Activated CD8-positive, alpha-beta memory T cell treated with anti-CD3 and anti-CD28 coated beads for 1 hour (primary cell): Measurements from ENCODE around the gene NTPCR.
"Not testable (repeated sequence)": the region's sequence is repeated elsewhere in the genome, so short reads cannot be mapped to it uniquely, and the experiment has no call there.

ENCODE experiments used
- DNase-seq, 2 donors: peaks; one replicate each; pipeline ENCODE4 v3.0.0-alpha.2; 2020; ENCODE audit warnings: low read depth in 1 of 2; ENCODE audit errors: extremely low read depth in 1 of 2

Gene NTPCR

DNA sequence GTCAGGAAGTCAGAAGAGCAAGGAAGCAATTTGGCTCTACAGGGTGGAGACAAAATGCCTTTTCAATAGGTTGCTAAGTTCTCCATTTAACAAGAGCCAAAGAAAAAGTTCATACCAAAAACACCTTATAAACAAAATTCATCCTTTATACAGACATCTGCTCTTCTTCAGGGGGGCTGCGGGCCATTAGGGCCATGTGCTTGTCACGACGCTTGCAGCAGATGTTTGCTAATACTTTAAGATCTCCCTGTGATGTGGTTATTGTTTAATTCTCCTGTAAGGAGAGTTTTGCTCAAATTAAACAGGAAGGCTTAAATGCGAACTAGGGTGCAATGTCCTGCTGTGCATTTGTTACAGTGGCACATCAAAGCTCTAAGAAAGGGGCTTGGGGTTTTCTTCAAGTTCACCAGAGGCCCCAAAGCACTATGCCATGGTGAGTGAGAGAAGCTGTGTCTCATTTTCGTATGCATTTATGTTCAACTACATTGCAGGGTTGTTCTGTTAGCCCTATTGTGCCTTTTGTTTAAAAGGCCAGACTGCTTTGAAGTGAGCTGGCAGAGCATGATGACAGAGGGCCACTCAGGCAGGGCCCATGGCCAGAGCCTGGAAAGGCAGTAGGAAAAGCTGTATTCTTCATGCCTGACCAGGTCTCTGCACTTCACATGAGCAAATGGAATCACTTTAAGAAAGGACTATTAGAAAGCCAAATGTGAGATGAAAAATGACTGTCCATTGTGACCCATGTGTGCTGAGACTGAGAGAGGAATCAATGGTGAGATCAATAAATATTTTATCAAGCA, 24.8 kb upstream of the NTPCR start:
- no peak for DNase-seq

GRCh38 chr1:232927166-232927565, 23.2 kb upstream of the NTPCR start:
- DNase-seq = not testable (repeated sequence)

DNA sequence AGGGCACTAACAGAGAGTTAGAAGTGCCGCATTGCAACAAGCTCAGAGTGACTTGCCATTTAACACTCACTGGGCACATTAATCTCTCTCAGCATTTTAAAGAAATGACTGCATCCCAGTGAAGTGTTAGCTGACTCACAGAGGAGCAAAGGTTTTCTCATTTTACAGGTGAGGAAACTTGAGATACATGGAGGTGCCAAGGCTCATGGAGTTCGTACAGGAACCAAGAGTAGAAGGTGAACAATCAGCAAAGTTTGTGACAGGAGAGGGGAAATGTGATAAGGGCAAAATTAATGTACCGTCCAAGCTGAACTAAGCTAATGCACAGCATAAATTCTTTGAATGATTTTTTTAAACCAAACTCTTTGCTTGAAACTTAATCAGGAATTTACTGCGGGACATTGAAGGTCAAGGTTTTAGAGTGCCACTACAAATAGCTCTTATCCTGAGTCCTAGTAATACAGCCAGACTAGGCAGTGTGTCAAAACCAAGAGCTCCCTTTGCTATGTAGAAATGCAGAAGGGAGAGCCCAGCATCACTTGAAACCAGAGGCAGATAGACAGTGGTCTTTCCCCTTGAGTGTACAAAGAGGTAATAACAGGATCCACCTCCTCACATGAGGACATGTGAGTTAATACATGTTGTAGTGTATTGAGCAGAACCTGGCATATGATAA, 22.4 kb upstream of the NTPCR start:
- DNase-seq = no peak

DNA sequence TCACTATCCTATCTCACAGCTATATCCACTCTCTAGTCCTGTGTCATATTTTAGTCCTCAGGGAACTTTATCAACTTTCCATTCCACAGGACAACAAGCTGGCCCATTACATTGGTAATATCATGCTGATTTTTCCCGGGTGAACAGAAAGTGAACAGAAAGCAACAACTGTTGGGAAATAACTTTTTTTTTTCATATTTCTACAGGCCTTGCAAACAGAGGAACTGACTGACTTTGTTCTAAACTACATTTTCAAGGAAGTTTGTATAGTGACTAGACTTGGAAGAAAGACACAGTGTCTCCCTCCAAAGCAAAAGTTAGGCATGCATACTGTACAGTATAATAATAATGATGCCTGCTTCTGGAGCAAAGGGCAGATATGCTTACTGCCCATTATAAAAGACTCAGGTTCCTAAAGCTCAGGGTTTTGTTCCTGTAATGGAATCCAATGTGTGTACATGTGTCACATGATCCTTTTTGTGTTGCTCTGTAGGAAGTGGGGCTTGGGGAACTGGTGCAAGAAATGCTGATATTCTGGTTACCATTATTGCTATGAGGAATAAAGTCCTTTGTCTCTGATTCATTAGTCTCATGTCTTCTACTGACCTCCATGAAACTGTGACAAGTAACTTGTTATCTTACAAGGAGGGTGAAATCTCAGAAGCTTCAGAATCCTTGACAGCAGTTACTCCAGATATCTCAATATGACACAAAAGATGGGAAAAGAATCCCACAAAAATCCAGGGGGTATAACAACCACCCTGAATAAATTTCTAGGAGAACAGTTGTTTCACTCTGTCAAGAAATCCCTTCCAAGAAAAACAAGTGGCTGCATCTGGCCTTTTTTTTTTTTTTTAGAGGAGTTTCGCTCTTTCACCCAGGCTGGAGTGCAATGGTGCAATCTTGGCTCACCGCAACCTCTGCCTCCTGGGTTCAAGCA, 17.7 kb upstream of the NTPCR start:
- no peak for DNase-seq

- DNase-seq = no peak
Measured at GRCh38 chr1:232936941-232937340, 13.5 kb upstream of the NTPCR start.

GRCh38 chr1:232937741-232938375, 12.6 kb upstream of the NTPCR start:
- DNase-seq = no peak

DNA sequence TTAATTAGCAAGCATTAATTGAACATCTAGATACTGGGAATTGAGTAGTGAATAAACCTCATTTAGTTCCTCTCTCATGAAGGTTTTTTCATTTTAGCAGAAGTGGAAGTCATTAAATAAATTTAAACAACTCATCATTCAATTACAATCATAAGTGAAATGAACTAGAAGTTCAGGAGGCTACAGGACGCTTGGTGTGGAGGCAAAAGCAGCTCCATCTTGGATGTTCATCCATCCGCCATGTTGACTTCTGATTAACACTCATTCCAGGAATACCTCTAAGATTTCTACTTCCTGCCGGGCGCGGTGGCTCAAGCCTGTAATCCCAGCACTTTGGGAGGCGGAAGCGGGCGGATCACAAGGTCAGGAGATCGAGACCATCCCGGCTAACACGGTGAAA, 11.5 kb upstream of the NTPCR start:
- DNase-seq = no peak

GRCh38 chr1:232939748-232940147, 10.7 kb upstream of the NTPCR start:
- no peak for DNase-seq

DNA sequence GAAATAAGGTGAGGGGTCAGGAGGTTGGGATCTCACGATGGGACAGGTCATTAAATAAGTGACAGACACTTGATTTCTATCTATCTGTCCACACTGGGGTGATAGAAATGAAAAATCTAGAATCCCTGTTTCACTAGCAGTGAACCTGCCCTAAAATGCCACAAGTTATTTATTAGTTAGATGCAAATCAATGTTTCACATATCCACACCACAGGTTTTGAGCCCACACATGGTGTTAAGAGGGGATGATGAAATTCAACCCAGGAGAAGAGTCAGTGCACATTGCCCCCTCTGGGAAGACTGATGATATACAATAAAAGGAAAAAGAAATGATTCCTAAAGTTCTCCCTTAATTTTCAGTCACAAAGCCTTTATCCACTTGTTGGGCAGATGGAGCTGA, 10.1 kb upstream of the NTPCR start:
- no peak for DNase-seq

DNA sequence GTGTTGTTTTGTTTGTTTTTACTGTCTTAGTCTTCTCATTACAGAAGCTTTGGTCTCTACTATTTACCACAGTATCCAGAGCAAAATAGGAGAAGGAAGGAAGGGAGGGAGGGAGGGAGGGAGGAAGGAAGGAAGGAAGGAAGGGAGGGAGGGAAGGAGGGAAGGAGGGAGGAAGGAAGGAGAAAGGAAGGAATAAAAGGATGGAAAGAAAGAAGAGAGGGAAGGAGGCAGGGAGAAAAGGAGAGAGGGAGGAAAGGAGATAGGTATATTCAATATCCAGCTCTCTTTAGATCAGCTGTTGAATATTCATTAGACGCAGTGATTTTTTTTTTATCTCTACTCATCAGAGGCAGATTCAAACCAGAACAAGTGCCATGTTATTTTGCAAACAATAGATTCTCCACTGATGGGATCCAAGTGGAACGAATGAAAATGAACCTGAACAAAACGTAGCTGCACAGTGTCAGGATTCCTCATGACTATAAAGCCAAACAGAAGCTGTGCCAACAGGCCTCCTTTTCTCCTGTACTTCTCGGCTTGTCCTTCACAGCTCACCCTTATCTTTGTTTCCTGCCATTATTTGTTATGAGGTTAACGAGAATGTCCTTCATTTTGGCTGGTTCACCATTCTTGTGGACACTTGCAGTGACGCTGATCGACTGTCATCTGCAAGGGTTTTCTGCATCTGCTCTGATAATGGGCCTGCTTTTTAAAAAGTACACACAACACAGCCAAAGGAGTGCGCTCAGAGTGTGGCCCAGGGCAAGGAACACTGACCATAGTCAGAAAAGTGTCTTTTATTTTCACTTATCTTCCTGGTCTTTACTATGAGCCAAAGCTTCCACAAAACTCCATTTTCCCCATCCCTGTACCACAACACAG, 7.8 kb upstream of the NTPCR start:
- no peak for DNase-seq

DNA sequence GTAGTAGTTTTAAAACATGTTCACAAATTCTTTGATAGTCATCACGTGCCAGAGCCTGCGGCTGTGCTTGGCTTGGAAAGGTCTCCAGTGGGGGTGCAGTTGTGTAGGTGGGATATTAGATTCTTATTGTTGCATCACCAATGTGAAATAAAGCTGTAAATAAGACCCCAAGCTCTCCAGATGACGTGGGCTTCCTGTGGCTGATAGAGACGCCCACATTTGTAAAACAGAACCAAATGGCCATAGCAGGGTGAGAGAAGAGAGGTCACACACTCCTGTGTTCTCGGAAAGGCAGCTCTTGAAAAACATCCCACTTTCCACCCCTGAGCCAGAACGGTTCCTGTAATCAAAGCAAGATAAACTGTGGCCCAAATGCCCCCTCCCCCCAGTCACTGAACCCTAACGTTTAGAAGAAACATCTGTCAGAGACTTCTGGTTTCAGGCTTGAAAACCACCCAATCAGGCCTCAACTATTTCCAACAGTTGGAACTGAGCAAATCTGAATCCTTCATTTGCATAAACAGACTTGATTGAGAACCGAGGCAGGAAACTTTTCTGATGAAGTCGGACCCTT, 6.6 kb upstream of the NTPCR start:
- no peak for DNase-seq

GRCh38 chr1:232944347-232944746, 6.1 kb upstream of the NTPCR start:
- DNase-seq = no peak

DNA sequence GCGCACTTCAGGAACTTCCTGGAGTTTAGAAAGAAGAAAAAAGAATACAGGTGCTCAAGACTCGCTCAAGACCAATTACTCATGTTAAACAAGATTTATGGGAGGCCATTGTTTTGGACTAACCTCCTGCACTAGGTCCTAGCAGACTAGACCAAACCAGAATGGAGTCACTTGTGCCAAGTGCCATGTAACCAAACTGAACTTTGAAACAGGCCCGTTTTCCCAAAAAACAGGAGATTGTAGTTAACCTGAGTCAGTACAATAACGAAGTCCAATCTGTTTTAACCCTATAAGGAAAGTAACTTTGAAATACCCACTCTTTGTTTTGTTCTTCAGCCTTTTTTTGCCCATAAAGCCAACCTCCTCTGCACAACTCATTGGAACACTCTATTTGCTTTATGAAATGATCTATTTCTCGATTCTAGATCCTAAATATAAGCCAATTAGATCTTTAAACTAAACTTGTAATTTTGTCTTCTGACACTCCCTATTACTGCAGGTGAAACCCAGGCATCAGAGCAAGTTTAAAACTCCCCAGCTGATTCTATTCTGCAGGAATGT, 695 bp upstream of the NTPCR start:
- no peak for DNase-seq

DNA sequence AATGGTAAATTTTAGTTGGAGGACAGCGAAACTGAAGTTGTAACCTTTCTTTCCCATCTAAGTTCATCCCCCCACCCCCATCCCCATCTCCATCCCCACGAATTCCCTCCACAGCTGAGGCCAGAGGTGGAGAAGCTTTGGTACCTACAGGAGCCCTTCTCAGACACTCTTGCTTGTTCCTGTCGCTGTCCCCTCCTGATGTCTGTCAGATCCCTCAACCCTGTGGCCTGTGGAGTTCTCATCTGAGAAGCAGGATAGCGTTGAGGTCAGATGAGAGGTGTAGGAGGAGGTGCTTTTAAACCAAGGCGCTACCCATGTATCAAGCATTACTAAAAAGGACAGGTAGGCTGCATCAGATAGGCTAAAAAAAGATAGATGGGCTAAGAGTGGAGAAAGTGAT, 769 bp downstream of the NTPCR start:
- DNase-seq = no peak

DNA sequence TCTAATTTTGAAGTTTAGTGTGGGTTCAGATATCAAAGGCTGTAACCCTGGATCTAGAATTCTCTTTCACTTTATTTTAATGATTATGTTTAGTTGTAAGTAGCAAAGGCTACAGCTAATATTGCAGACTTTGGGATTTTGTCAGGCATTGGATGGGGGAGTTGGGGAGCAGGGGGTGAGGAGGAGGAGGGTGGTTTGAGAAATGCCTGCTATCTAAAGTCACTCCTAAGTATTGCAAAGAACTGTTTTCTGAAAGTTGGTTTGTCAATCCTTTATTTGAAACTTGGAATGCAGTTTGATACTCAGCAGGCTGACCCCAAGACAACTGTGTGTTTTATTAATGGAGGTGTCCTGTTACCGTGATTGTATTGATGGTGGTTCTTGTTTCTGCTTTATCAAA, 1.2 kb downstream of the NTPCR start:
- no peak for DNase-seq

DNA sequence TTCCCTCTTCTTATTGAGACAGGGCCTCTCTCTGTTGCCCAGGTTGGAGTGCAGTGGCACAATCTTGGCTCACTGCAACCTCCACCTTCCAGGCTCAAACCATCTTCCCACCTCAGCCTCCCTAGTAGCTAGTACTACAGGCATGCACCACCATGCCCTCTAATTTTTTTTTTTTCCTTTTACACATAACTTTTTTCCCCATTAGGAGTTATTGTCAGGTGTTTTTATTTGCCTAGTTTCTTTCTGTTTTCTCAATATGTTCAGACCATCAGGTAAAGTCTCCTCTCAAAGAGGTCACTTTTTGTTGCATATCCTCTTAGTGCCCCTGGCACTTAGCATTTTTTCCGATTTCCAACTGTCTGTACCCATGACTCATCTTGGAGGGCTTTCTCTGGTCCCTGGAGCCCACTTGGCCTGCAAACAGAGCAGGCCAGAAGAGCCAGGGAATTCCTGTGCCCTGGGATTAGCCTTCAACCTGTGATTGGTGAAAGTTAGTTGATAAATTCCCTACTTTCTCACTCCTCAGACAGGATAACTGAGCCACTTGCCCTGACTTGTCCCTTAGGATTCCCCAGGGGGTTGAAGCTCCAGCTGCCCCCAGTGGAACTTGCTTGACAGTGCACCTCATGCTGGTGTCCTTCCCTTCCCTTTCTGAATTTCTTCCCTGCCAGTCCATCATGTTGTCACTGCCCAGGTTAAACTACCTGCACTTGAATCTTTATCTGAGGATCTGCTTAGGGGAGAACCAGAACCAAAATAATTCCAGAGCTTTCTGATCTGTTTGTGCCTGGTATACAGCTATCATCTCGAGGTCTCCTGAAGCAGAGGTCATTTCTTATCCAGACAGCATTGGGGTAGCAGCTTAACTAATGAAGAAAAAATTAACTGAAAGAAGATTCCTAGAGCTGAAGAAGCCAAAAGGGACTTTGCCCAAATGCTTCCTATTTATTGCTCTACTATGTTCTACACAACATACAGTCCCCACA, 2.4 kb downstream of the NTPCR start:
- DNase-seq = no peak

GRCh38 chr1:232954594-232955365, 4.4 kb downstream of the NTPCR start:
- no peak for DNase-seq
